Common myeloid progenitor, CD34-positive (primary cell): ENCODE data around the gene EFCAB8.

ENCODE experiments used
- CTCF ChIA-PET: fragments of 350-600 bp; sonication (Branson Sonifier 250); formaldehyde crosslinking; loops from one replicate; lab custom pipeline; 2021; ENCODE audit warnings: antibody characterized with exemption; lab: Charles Lee
- POLR2A ChIA-PET: fragments of 350-600 bp; sonication (Branson Sonifier 250); formaldehyde crosslinking; loops from one replicate; lab custom pipeline; 2021; ENCODE audit warnings: antibody characterized with exemption; lab: Charles Lee
- DNase-seq, 3 donors: peaks; one replicate each; pipeline versions ENCODE4 v3.0.0 to v3.0.0-alpha.2; 2013
- H3K27ac ChIP-seq, 2 experiments: 1 replicate in 1 of 2; 2 replicates in 1 of 2; pipeline ENCODE4 v1.7.0; 2013; ENCODE audit warnings: inconsistent platforms in 2 of 2, low read length in 2 of 2, mild to moderate bottlenecking in 2 of 2, low read depth in 1 of 2, moderate library complexity in 1 of 2; ENCODE audit not compliant: severe bottlenecking in 2 of 2, insufficient read depth in 1 of 2, poor library complexity in 1 of 2
- H3K27me3 ChIP-seq, 5 experiments: replicated peaks in 2 of 5; 1 replicate in 3 of 5; 2 replicates in 2 of 5; pipeline versions ENCODE4 v1.6.1 to v1.7.0; 2013; ENCODE audit warnings: low read length in 4 of 5, mild to moderate bottlenecking in 2 of 5, moderate library complexity in 2 of 5, inconsistent platforms in 1 of 5; ENCODE audit not compliant: insufficient read depth in 5 of 5, control insufficient read depth in 4 of 5
- H3K36me3 ChIP-seq, 4 experiments: 1 replicate in 2 of 4; 2 replicates in 2 of 4; pipeline versions ENCODE4 v1.6.1 to v1.7.0; 2013; ENCODE audit warnings: low read length in 3 of 4, control low read depth in 1 of 4, mild to moderate bottlenecking in 1 of 4; ENCODE audit not compliant: control insufficient read depth in 4 of 4, insufficient read depth in 4 of 4
- H3K4me1 ChIP-seq, 4 experiments: 1 replicate in 3 of 4; 2 replicates in 1 of 4; pipeline versions ENCODE4 v1.6.1 to v1.7.1; 2013; ENCODE audit warnings: low read length in 3 of 4, mild to moderate bottlenecking in 3 of 4, control low read depth in 1 of 4, inconsistent platforms in 1 of 4, moderate library complexity in 1 of 4; ENCODE audit not compliant: control insufficient read depth in 4 of 4, insufficient read depth in 4 of 4; ENCODE audit errors: control extremely low read depth in 1 of 4
- H3K4me3 ChIP-seq, 7 experiments: 1 replicate in 4 of 7; 2 replicates in 3 of 7; pipeline versions ENCODE4 v1.5.1 to v1.7.0; 2013; ENCODE audit warnings: mild to moderate bottlenecking in 7 of 7, low read length in 6 of 7, moderate library complexity in 6 of 7, inconsistent platforms in 2 of 7, low read depth in 2 of 7, control low read depth in 1 of 7; ENCODE audit not compliant: insufficient read depth in 4 of 7, control insufficient read depth in 1 of 7; ENCODE audit errors: extremely low read depth in 1 of 7
- H3K9me3 ChIP-seq, 5 experiments: 1 replicate in 4 of 5; 2 replicates in 1 of 5; pipeline versions ENCODE4 v1.6.1 to v1.7.1; 2013; ENCODE audit warnings: low read length in 4 of 5, mild to moderate bottlenecking in 2 of 5, inconsistent platforms in 1 of 5, low read depth in 1 of 5, moderate library complexity in 1 of 5; ENCODE audit not compliant: control insufficient read depth in 4 of 5, insufficient read depth in 2 of 5; ENCODE audit errors: control extremely low read depth in 1 of 5
- WGBS: methylation state at CpG from one replicate; pipeline ENCODE4 v1.1.5; 2013; ENCODE audit not compliant: insufficient coverage; 5-methylcytosine and 5-hydroxymethylcytosine counted together

Gene EFCAB8

DNA sequence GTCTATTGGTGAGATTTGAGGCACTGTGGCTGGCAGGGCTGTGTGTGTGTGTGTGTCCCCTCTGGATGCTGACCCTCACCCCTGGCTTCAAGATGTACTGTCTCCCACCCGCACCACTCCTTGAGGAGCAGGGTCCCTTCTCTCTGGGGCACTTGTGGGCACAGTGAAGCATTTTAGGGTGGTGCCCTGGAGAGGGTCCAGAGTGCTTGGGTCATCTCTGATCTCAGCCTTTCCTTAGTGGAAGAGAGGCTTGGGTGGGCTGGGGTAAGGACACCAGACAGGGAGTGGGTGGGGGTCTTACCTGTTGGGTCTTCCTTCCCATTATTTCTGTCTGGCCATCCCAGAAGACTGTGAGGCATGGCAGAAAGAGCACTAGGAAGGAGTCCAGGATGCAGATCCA is 66.1 kb downstream of the EFCAB8 start:
- H3K9me3 ChIP-seq: no peaks in the 10 kb centered on the region
- H3K27ac ChIP-seq: no peak overlapping the region
- WGBS: no CpG with 5 or more reads among the region's 1 CpG
- POLR2A ChIA-PET: no interaction called here
- H3K4me1 ChIP-seq: no peaks in the 10 kb centered on the region
- H3K4me3 ChIP-seq: no peak overlapping the region
- no peaks in the 10 kb centered on the region for H3K27me3 ChIP-seq
- no peak for DNase-seq
- CTCF ChIA-PET: no interaction called here
- H3K36me3 ChIP-seq: no peaks in the 10 kb centered on the region

GRCh38 chr20:32925481-32926196 is 66.9 kb downstream of the EFCAB8 start:
- Histone ChIP-seq H3K9me3 (no peaks in the 10 kb centered on the region), H3K4me3 (no peak overlapping the region), H3K4me1 (no peaks in the 10 kb centered on the region), H3K27me3 (no peaks in the 10 kb centered on the region), H3K36me3 (no peaks in the 10 kb centered on the region), H3K27ac (no peak overlapping the region)
- no peak for DNase-seq
- ChIA-PET CTCF (interaction anchor here (1.2 kb wide), 1 partner anchor 33 kb away, joined by 3 read pairs; no protein-coding TSS in a partner anchor), POLR2A (no interaction called here)
- 97% methylated on average over 16 of the region's 17 CpGs for WGBS

DNA sequence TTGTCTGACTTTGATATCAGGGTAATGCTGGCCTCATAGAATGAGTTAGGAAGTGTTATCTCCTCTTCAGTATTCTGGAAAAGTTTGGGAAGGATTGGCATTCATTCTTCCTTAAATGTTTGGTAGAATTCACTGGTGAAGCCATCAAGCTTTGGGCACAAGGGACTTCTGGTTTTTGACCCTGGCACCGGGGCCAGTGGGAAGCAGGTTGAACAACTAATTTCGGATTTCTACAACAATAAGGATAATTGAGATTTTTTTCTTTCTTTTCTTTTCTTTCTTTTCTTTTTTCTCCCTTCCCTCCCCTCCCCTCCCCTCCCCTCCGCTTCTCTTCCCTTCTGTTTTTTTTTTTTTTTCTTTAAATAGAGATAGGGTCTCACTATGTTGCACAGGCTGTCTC is 70.4 kb downstream of the EFCAB8 start:
- Histone ChIP-seq H3K9me3 (no peaks in the 10 kb centered on the region), H3K27me3 (no peaks in the 10 kb centered on the region), H3K4me3 (no peak overlapping the region), H3K27ac (no peak overlapping the region), H3K36me3 (no peaks in the 10 kb centered on the region), H3K4me1 (no peaks in the 10 kb centered on the region)
- no peak for DNase-seq
- POLR2A ChIA-PET: no interaction called here
- CTCF ChIA-PET: no interaction called here
- no CpG with 5 or more reads among the region's 3 CpGs for WGBS

DNA sequence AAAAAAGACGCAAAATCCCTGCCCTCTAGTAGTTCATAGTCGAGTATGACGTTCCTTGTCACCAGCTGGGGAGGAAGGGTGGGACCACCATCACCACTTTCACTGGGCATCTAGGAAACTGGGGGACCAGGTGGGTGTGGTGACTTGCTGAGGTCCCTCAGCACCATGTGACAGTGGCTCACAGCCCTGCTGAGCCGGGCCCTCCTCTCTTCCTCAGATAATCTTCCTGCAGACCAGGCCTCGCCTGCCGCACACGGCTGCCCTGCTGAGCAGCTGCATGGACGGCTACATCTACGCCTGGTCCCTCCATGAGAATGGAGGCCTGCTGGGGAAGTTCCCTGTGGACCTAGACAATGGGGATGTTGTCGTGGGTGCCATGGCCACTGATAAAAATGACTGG is 71.5 kb downstream of the EFCAB8 start:
- no peak overlapping the region for H3K27ac ChIP-seq
- no peaks in the 10 kb centered on the region for H3K9me3 ChIP-seq
- CTCF ChIA-PET: no interaction called here
- no peak for DNase-seq
- no peak overlapping the region for H3K4me3 ChIP-seq
- POLR2A ChIA-PET: no interaction called here
- no peaks in the 10 kb centered on the region for H3K36me3 ChIP-seq
- H3K27me3 ChIP-seq: no peaks in the 10 kb centered on the region
- WGBS: 100% methylated on average over 2 of the region's 10 CpGs
- H3K4me1 ChIP-seq: no peaks in the 10 kb centered on the region

GRCh38 chr20:32930701-32931100 is 72.0 kb downstream of the EFCAB8 start:
- ChIA-PET CTCF (no interaction called here), POLR2A (no interaction called here)
- Histone ChIP-seq H3K4me1 (no peaks in the 10 kb centered on the region), H3K4me3 (no peak overlapping the region), H3K27me3 (no peaks in the 10 kb centered on the region), H3K9me3 (no peaks in the 10 kb centered on the region), H3K36me3 (no peaks in the 10 kb centered on the region), H3K27ac (no peak overlapping the region)
- DNase-seq: no peak
- WGBS: 75% methylated on average over 4 of the region's 5 CpGs

DNA sequence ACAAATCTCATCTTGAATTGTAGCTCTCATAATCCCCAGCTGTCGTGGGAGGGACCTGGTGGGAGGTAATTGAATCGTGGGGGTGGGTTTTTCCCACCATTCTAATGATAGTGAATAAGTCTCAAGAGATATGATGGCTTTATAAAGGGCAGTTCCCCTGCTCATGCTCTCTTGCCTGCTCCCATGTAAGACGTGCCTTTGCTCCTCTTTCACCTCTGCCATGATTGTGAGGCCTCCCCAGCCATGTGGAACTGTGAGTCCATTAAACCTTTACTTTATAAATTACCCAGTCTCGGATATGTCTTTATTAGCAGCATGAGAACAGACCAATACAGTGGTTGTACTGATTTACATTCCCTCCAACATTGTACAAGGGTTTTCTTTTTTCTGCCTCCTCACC is 75.9 kb downstream of the EFCAB8 start:
- POLR2A ChIA-PET: no interaction called here
- no peaks in the 10 kb centered on the region for H3K36me3 ChIP-seq
- H3K9me3 ChIP-seq: peaks cover 0 to 2% (median 0%) of the 10 kb centered on the region in 5 experiments
- H3K27ac ChIP-seq: no peak overlapping the region
- no peaks in the 10 kb centered on the region for H3K27me3 ChIP-seq
- 93% methylated on average over 2 of the region's 4 CpGs for WGBS
- CTCF ChIA-PET: no interaction called here
- H3K4me1 ChIP-seq: no peaks in the 10 kb centered on the region
- no peak for DNase-seq
- no peak overlapping the region for H3K4me3 ChIP-seq

DNA sequence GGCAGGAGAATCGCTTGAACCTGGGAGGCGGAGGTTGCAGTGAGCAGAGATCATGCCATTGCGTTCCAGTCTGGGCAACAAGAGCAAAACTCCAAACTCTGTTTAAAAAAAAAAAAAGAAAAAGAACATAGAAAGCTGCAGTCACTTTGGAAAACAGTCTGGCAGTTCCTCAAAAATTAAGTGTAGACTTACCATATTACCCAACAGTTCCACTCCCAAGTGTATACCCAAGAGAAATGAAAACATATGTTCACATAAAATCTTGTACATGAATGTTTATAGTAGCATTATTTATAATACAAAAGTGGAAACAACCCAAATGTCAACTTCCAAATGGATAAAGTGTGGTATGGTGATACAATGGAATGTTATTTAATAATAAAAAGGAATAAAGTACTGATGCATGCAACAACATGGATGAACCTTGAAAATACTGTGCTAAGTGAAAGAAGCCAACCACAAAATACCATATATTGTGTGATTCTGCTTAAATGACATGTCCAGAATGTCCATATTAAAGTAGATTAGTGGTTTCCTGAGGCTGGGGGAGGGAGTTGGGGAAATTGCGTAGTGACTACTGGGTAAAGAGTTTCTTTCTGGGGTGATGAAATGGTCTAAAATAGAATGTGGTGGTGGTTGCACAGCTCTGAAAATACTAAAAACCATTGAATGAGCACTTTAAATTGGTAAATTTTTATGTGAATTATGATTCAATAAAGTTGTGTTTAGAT is 82.6 kb downstream of the EFCAB8 start:
- peaks cover 0 to 8% (median 6%) of the 10 kb centered on the region in 5 experiments for H3K9me3 ChIP-seq
- ChIA-PET CTCF (no interaction called here), POLR2A (no interaction called here)
- 96% methylated on average over 4 of the region's 4 CpGs for WGBS
- no peak overlapping the region for H3K4me3 ChIP-seq
- no peaks in the 10 kb centered on the region for H3K36me3 ChIP-seq
- H3K4me1 ChIP-seq: peaks cover 0 to 7% (median 0%) of the 10 kb centered on the region in 4 experiments
- H3K27ac ChIP-seq: no peak overlapping the region
- no peak for DNase-seq
- no peaks in the 10 kb centered on the region for H3K27me3 ChIP-seq
